ENCODE measurements around the gene VEZT. TPM values are rescaled to one million over a fixed set of nuclear protein-coding genes. Genes with fewer than 3 reads are reported as not detected.
A peak's percentile ranks its signal among the peaks of the same experiment; 100 is the strongest.

Gene VEZT
- total and polyA plus RNA-seq, 9 of the 15 experiments (the other 6 are each of a cell fraction or from before 2014, with no cell fraction given): 16.1 to 61.5 (median 32.6) TPM

GRCh38 chr12:95216711-95217376 is 763 bp upstream of the VEZT start (continued):
- TF ChIP-seq GMEB1 (CRISPR knock-in tag; IDR thresholded peaks at IDR 0.05): no peak
- no peak for TF ChIP-seq ZNF253 (CRISPR knock-in tag; conservative IDR thresholded peaks at IDR 0.05)
- no peak for TF ChIP-seq HNRNPLL (IDR thresholded peaks at IDR 0.05; ENCODE audit: low read depth, low read length, poor library complexity, severe bottlenecking)
- no peak for TF ChIP-seq TCF7 (IDR thresholded peaks at IDR 0.05; ENCODE audit: borderline replicate concordance)
- no peak for TF ChIP-seq SRSF9 (IDR thresholded peaks at IDR 0.05; ENCODE audit: borderline replicate concordance, low read depth, low read length)
- TF ChIP-seq NCOA2 (IDR thresholded peaks at IDR 0.05; ENCODE audit: partially characterized antibody in 2 of 2): no peak
- no peak for TF ChIP-seq NFE2L1 (tag; IDR thresholded peaks at IDR 0.05; ENCODE audit: borderline replicate concordance, low read depth)
- no peak for TF ChIP-seq ZNF655 (CRISPR knock-in tag; IDR thresholded peaks at IDR 0.05)
- TF ChIP-seq HDAC6 (IDR thresholded peaks at IDR 0.05; ENCODE audit: low read depth, low read length): no peak
- TF ChIP-seq TGIF2 (CRISPR knock-in tag; IDR thresholded peaks at IDR 0.05): 0 out of 2 replicates have a peak, but pooled peaks have one; percentile 44
- no peak for TF ChIP-seq RERE (CRISPR knock-in tag; IDR thresholded peaks at IDR 0.05; ENCODE audit: borderline replicate concordance)
- TF ChIP-seq MTA2 (IDR thresholded peaks at IDR 0.05; ENCODE audit: low read depth): no peak
- TF ChIP-seq ZEB2 (IDR thresholded peaks at IDR 0.05): 0 out of 2 replicates have a peak, but pooled peaks have one; percentile 15
- TF ChIP-seq DACH1 (IDR thresholded peaks at IDR 0.05; ENCODE audit: partially characterized antibody): no peak
- peak; percentile 23; the same call in 1 of the 2 replicates for TF ChIP-seq NBN (IDR thresholded peaks at IDR 0.05; ENCODE audit: low read depth)
- TF ChIP-seq JUN (IDR thresholded peaks at IDR 0.05; ENCODE audit: borderline replicate concordance, low read depth, low read length): no peak
- TF ChIP-seq JUN (CRISPR knock-in tag; IDR thresholded peaks at IDR 0.05; ENCODE audit: borderline replicate concordance): no peak
- TF ChIP-seq SIN3B (IDR thresholded peaks at IDR 0.05; ENCODE audit: low read depth): no peak
- no peak for TF ChIP-seq HIVEP1 (CRISPR knock-in tag; IDR thresholded peaks at IDR 0.05)
- no peak for TF ChIP-seq COPS2 (conservative IDR thresholded peaks at IDR 0.05)
- TF ChIP-seq POU5F1 (IDR thresholded peaks at IDR 0.05; ENCODE audit: borderline replicate concordance, low read depth, low read length, partially characterized antibody): no peak
- peak; percentile 10 for TF ChIP-seq SUPT5H (IDR thresholded peaks at IDR 0.05)

All from K562 (cell line).